Activated T-cell treated with anti-CD3 and anti-CD28 coated beads, Interleukin-2, amount 50 U/mL, for 72 hours (primary cell): ENCODE data around the gene TICAM2. TPM values are rescaled to one million over a fixed set of nuclear protein-coding genes. Genes with fewer than 3 reads are reported as not detected.

ENCODE experiments used
- ATAC-seq, 2 donors: fragments of 150-1000 bp; cut with Tn5 transposase; replicated peaks in 1 of 2; 2 replicates each; pipeline ENCODE4 v1.10.0; 2021; ENCODE audit warnings: moderate library complexity in 2 of 2, mild to moderate bottlenecking in 1 of 2
- DNase-seq, 2 donors: peaks; one replicate each; pipeline ENCODE4 v3.0.0; 2021 to 2022; ENCODE audit warnings: mixed read lengths in 1 of 2
- H3K27ac Mint-ChIP-seq: one replicate; pipeline ENCODE4 v1.8.0; 2022; ENCODE audit warnings: mild to moderate bottlenecking, moderate library complexity, mixed read lengths
- H3K27me3 Mint-ChIP-seq: one replicate; pipeline ENCODE4 v1.8.0; 2022; ENCODE audit warnings: low read depth, mixed read lengths
- H3K36me3 Mint-ChIP-seq, 2 donors: one replicate each; pipeline ENCODE4 v1.8.0; 2022; ENCODE audit warnings: mixed read lengths in 2 of 2, mild to moderate bottlenecking in 1 of 2; ENCODE audit not compliant: insufficient read depth in 2 of 2
- H3K4me1 Mint-ChIP-seq: one replicate; pipeline ENCODE4 v1.8.0; 2022; ENCODE audit warnings: low read depth, mixed read lengths
- H3K4me3 Mint-ChIP-seq, 2 donors: one replicate each; pipeline ENCODE4 v1.8.0; 2022; ENCODE audit warnings: mild to moderate bottlenecking in 2 of 2, mixed read lengths in 2 of 2, moderate library complexity in 2 of 2
- H3K9me3 Mint-ChIP-seq, 2 donors: one replicate each; pipeline ENCODE4 v1.8.0; 2022; ENCODE audit warnings: mixed read lengths in 2 of 2
- total RNA-seq, 2 donors: library from RNA; stranded (reverse); gene quantifications; one replicate each; pipeline ENCODE4 v1.2.3, GENCODE V29; 2022

The TICAM2 gene
- total RNA-seq, 2 donors from 2014 or later, result 0.77 to 2.1 TPM

- ATAC-seq, result no peak
- H3K27ac Mint-ChIP-seq, result no peak overlapping the region
Measured at GRCh38 chr5:115599924-115600323, 2.4 kb downstream of the TICAM2 start.

GRCh38 chr5:115599502-115599901 is 2.8 kb downstream of the TICAM2 start:
- no peak overlapping the region for H3K27ac Mint-ChIP-seq
- DNase-seq, result no peak
- peaks cover 2% of the 10 kb centered on the region in 2 donors for H3K36me3 Mint-ChIP-seq
- peaks cover 31% of the 10 kb centered on the region for H3K4me1 Mint-ChIP-seq
- no peaks in the 10 kb centered on the region for H3K9me3 Mint-ChIP-seq
- H3K4me3 Mint-ChIP-seq, result peak overlapping the region in 1 of 2 donors; percentile 2
- ATAC-seq, result no peak
- peaks cover 21% of the 10 kb centered on the region for H3K27me3 Mint-ChIP-seq

More at GRCh38 chr5:115599924-115600323, 2.4 kb downstream of the TICAM2 start:
- DNase-seq, result no peak
- H3K9me3 Mint-ChIP-seq, result no peaks in the 10 kb centered on the region
- peaks cover 21% of the 10 kb centered on the region for H3K27me3 Mint-ChIP-seq
- H3K36me3 Mint-ChIP-seq, result peaks cover 2% of the 10 kb centered on the region in 2 donors
- peaks cover 31% of the 10 kb centered on the region for H3K4me1 Mint-ChIP-seq
- peak overlapping the region in 1 of 2 donors; percentile 39 for H3K4me3 Mint-ChIP-seq

GRCh38 chr5:115594128-115595047 is 7.9 kb downstream of the TICAM2 start:
- H3K27ac Mint-ChIP-seq, result no peak overlapping the region
- H3K9me3 Mint-ChIP-seq, result no peaks in the 10 kb centered on the region
- H3K36me3 Mint-ChIP-seq, result no peaks in the 10 kb centered on the region
- H3K4me1 Mint-ChIP-seq, result peaks cover 4% of the 10 kb centered on the region
- DNase-seq (no peak), ATAC-seq (no peak)
- no peak overlapping the region for H3K4me3 Mint-ChIP-seq
- peaks cover 8% of the 10 kb centered on the region for H3K27me3 Mint-ChIP-seq

GRCh38 chr5:115589043-115589442 is 13.2 kb downstream of the TICAM2 start:
- no peak for ATAC-seq
- H3K27me3 Mint-ChIP-seq, result no peaks in the 10 kb centered on the region
- H3K4me1 Mint-ChIP-seq, result no peaks in the 10 kb centered on the region
- DNase-seq, result no peak
- no peak overlapping the region for H3K27ac Mint-ChIP-seq
- no peaks in the 10 kb centered on the region for H3K36me3 Mint-ChIP-seq
- no peaks in the 10 kb centered on the region for H3K9me3 Mint-ChIP-seq
- no peak overlapping the region for H3K4me3 Mint-ChIP-seq

GRCh38 chr5:115588640-115589039 is 13.6 kb downstream of the TICAM2 start:
- Mint-ChIP-seq H3K27me3 (no peaks in the 10 kb centered on the region), H3K27ac (no peak overlapping the region), H3K4me1 (no peaks in the 10 kb centered on the region), H3K36me3 (no peaks in the 10 kb centered on the region), H3K4me3 (no peak overlapping the region), H3K9me3 (no peaks in the 10 kb centered on the region)
- ATAC-seq, result no peak
- DNase-seq, result no peak

GRCh38 chr5:115586525-115587146 is 15.6 kb downstream of the TICAM2 start:
- Mint-ChIP-seq H3K4me1 (no peaks in the 10 kb centered on the region), H3K27me3 (no peaks in the 10 kb centered on the region), H3K27ac (no peak overlapping the region), H3K36me3 (no peaks in the 10 kb centered on the region), H3K4me3 (no peak overlapping the region), H3K9me3 (no peaks in the 10 kb centered on the region)
- no peak for ATAC-seq
- no peak for DNase-seq

GRCh38 chr5:115585265-115585664 is 17.0 kb downstream of the TICAM2 start:
- Mint-ChIP-seq H3K4me3 (no peak overlapping the region), H3K27ac (no peak overlapping the region), H3K27me3 (no peaks in the 10 kb centered on the region), H3K9me3 (no peaks in the 10 kb centered on the region), H3K36me3 (no peaks in the 10 kb centered on the region), H3K4me1 (no peaks in the 10 kb centered on the region)
- no peak for ATAC-seq
- DNase-seq, result no peak

- no peak for DNase-seq
Measured at GRCh38 chr5:115584501-115584900, 17.8 kb downstream of the TICAM2 start.

GRCh38 chr5:115583474-115583873 is 18.8 kb downstream of the TICAM2 start:
- ATAC-seq, result no peak
- H3K27me3 Mint-ChIP-seq, result no peaks in the 10 kb centered on the region
- H3K9me3 Mint-ChIP-seq, result no peaks in the 10 kb centered on the region

More at GRCh38 chr5:115584501-115584900, 17.8 kb downstream of the TICAM2 start:
- no peak overlapping the region for H3K4me3 Mint-ChIP-seq
- H3K27me3 Mint-ChIP-seq, result no peaks in the 10 kb centered on the region
- no peaks in the 10 kb centered on the region for H3K36me3 Mint-ChIP-seq
- H3K9me3 Mint-ChIP-seq, result no peaks in the 10 kb centered on the region
- H3K4me1 Mint-ChIP-seq, result no peaks in the 10 kb centered on the region
- no peak for ATAC-seq
- no peak overlapping the region for H3K27ac Mint-ChIP-seq

GRCh38 chr5:115580941-115581340 is 21.3 kb downstream of the TICAM2 start:
- DNase-seq (no peak), ATAC-seq (no peak)
- Mint-ChIP-seq H3K27ac (no peak overlapping the region), H3K27me3 (no peaks in the 10 kb centered on the region), H3K4me3 (no peak overlapping the region), H3K4me1 (no peaks in the 10 kb centered on the region), H3K36me3 (no peaks in the 10 kb centered on the region), H3K9me3 (no peaks in the 10 kb centered on the region)

More at GRCh38 chr5:115583474-115583873, 18.8 kb downstream of the TICAM2 start:
- H3K36me3 Mint-ChIP-seq, result no peaks in the 10 kb centered on the region
- DNase-seq, result no peak
- H3K27ac Mint-ChIP-seq, result no peak overlapping the region
- no peak overlapping the region for H3K4me3 Mint-ChIP-seq
- no peaks in the 10 kb centered on the region for H3K4me1 Mint-ChIP-seq

GRCh38 chr5:115579747-115580173 is 22.5 kb downstream of the TICAM2 start:
- no peak overlapping the region for H3K4me3 Mint-ChIP-seq

GRCh38 chr5:115579216-115579615 is 23.1 kb downstream of the TICAM2 start:
- DNase-seq (no peak), ATAC-seq (no peak)
- Mint-ChIP-seq H3K9me3 (no peaks in the 10 kb centered on the region), H3K27me3 (no peaks in the 10 kb centered on the region), H3K4me3 (no peak overlapping the region), H3K27ac (no peak overlapping the region), H3K4me1 (peaks cover 4% of the 10 kb centered on the region), H3K36me3 (no peaks in the 10 kb centered on the region)

More at GRCh38 chr5:115579747-115580173, 22.5 kb downstream of the TICAM2 start:
- DNase-seq, result no peak
- Mint-ChIP-seq H3K9me3 (no peaks in the 10 kb centered on the region), H3K27me3 (no peaks in the 10 kb centered on the region), H3K36me3 (no peaks in the 10 kb centered on the region), H3K27ac (no peak overlapping the region), H3K4me1 (no peaks in the 10 kb centered on the region)
- no peak for ATAC-seq

- Mint-ChIP-seq H3K4me3 (no peak overlapping the region), H3K27ac (no peak overlapping the region), H3K4me1 (peaks cover 6% of the 10 kb centered on the region), H3K27me3 (peaks cover 3% of the 10 kb centered on the region), H3K36me3 (no peaks in the 10 kb centered on the region), H3K9me3 (no peaks in the 10 kb centered on the region)
- DNase-seq (no peak), ATAC-seq (no peak)
Measured at GRCh38 chr5:115578657-115579056, 23.6 kb downstream of the TICAM2 start.
